Kidney (tissue), 14 donors: ENCODE data around the gene MKRN3. TPM values are rescaled to one million over a fixed set of nuclear protein-coding genes. Genes with fewer than 3 reads are reported as not detected.

ENCODE experiments used
- DNase-seq, 5 donors: peaks; one replicate each; pipeline ENCODE4 v3.0.0-alpha.2; 2013 to 2020
- FAIRE-seq: peaks from 2 replicates; lab custom pipeline; 2012; peaks lifted over from hg19 to GRCh38; lab: Jason Lieb, UNC
- H3K27ac ChIP-seq, 2 donors: one replicate each; pipeline ENCODE4 v1.7.0; 2013; ENCODE audit warnings: low read depth in 2 of 2, low read length in 2 of 2, inconsistent platforms in 1 of 2
- H3K27me3 ChIP-seq: one replicate; pipeline ENCODE4 v1.7.1; 2013; ENCODE audit warnings: low read length, inconsistent platforms; ENCODE audit not compliant: control insufficient read depth, insufficient read depth
- H3K36me3 ChIP-seq, 3 donors: one replicate each; pipeline versions ENCODE4 v1.7.0 to v1.7.1; 2013; ENCODE audit warnings: low read length in 3 of 3, control low read depth in 1 of 3, inconsistent platforms in 1 of 3; ENCODE audit not compliant: insufficient read depth in 3 of 3, control insufficient read depth in 2 of 3
- H3K4me1 ChIP-seq, 3 donors: one replicate each; pipeline versions ENCODE4 v1.7.0 to v1.7.1; 2013; ENCODE audit warnings: low read length in 3 of 3, inconsistent platforms in 1 of 3, low read depth in 1 of 3; ENCODE audit not compliant: control insufficient read depth in 2 of 3, insufficient read depth in 2 of 3
- H3K4me3 ChIP-seq, 3 donors: one replicate each; pipeline versions ENCODE4 v1.7.0 to v1.8.1; 2013; ENCODE audit warnings: low read length in 3 of 3, control low read depth in 1 of 3, inconsistent platforms in 1 of 3
- H3K9ac ChIP-seq, 3 donors: one replicate each; pipeline versions ENCODE4 v1.7.0 to v1.7.1; 2013; ENCODE audit warnings: low read length in 3 of 3, control low read depth in 1 of 3, inconsistent platforms in 1 of 3
- H3K9me3 ChIP-seq, 3 donors: one replicate each; pipeline versions ENCODE4 v1.7.0 to v1.7.1; 2013; ENCODE audit warnings: low read length in 3 of 3, control low read depth in 1 of 3, inconsistent platforms in 1 of 3; ENCODE audit not compliant: control insufficient read depth in 2 of 3, insufficient read depth in 1 of 3
- intact Hi-C: fragments of 100-400 bp; cut with DNase I; formaldehyde crosslinking; loops from one replicate; pipeline ENCODE4 v1.11.1; 2022
- polyA plus RNA-seq: library from polyadenylated mRNA; stranded (reverse); fragments of 350-450 nt; fragmentation: Illumina TruSeq; extraction: RNeasy Lipid Tissue Mini Kit (QIAGEN cat#74804); gene quantifications from one replicate; pipeline ENCODE4 v1.2.3, GENCODE V29; 2014; ENCODE audit warnings: low read depth, low replicate concordance; ENCODE audit not compliant: insufficient read depth
- total RNA-seq: library from RNA; stranded (reverse); fragmentation: NEBNext Ultra II Directional; extraction: Animal tissue kit (Norgen Biotek cat#: 25700); gene quantifications from one replicate; pipeline ENCODE4 v1.2.1, GENCODE V29; 2021
- TF ChIP-seq, protein P1 (sequence below): IDR thresholded peaks from 3 replicates; pipeline ENCODE4 v1.5.1; 2012; ENCODE audit warnings: mild to moderate bottlenecking, moderate library complexity, borderline replicate concordance; ENCODE audit not compliant: insufficient read depth; ENCODE audit errors: extremely low read depth
- donor health status: control.
- donor health status: control.
- donor health status: control.
- donor health status: control.
- donor health status: control.
- donor health status: DM: yes; HTN: yes; CAD: no.
- donor health status: Normal renal cell carcinoma (clear cell type).

Gene MKRN3
- total and polyA plus RNA-seq, 2 donors from 2014 or later = not detected

DNA sequence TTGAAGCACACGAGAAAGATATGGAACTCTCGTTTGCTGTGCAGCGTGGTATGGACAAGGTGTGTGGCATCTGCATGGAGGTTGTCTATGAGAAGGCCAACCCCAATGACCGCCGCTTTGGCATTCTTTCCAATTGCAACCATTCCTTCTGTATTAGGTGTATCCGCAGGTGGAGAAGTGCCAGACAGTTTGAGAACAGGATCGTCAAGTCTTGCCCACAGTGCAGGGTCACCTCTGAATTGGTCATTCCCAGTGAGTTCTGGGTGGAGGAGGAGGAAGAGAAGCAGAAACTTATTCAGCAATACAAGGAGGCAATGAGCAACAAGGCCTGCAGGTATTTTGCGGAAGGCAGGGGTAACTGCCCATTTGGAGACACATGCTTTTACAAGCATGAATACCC, 1.2 kb downstream of the MKRN3 start:
- no peak for FAIRE-seq
- Histone ChIP-seq H3K27ac (no peak overlapping the region), H3K9me3 (no peaks in the 10 kb centered on the region), H3K36me3 (no peaks in the 10 kb centered on the region), H3K27me3 (no peaks in the 10 kb centered on the region), H3K4me3 (no peak overlapping the region), H3K4me1 (no peaks in the 10 kb centered on the region), H3K9ac (no peak overlapping the region)
- TF ChIP-seq, protein P1, sequence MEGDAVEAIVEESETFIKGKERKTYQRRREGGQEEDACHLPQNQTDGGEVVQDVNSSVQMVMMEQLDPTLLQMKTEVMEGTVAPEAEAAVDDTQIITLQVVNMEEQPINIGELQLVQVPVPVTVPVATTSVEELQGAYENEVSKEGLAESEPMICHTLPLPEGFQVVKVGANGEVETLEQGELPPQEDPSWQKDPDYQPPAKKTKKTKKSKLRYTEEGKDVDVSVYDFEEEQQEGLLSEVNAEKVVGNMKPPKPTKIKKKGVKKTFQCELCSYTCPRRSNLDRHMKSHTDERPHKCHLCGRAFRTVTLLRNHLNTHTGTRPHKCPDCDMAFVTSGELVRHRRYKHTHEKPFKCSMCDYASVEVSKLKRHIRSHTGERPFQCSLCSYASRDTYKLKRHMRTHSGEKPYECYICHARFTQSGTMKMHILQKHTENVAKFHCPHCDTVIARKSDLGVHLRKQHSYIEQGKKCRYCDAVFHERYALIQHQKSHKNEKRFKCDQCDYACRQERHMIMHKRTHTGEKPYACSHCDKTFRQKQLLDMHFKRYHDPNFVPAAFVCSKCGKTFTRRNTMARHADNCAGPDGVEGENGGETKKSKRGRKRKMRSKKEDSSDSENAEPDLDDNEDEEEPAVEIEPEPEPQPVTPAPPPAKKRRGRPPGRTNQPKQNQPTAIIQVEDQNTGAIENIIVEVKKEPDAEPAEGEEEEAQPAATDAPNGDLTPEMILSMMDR = no peak
- intact Hi-C loops = no loop called here
- DNase-seq = no peak

DNA sequence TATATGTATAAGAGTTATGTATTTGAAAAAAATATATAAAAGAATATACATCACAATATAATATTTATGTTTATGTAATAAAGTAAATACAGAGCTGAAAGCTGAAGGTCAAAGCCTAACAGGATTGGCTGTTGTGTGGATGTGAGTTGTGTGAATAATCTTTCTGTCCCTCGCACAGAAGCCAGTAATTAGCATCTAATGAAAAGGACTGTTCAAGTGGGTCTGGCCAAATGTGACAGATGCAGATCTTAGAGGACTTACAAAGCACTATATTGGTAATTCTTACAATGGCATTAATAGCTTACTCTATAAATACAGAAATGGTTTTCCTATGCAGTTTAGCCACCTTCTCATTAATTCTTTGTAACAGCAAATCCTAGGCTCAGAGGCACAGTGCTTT, 2.4 kb downstream of the MKRN3 start:
- FAIRE-seq (no peak), DNase-seq (no peak)
- no peaks in the 10 kb centered on the region for H3K36me3 ChIP-seq
- H3K9me3 ChIP-seq = no peaks in the 10 kb centered on the region
- no peak overlapping the region for H3K27ac ChIP-seq
- H3K9ac ChIP-seq = no peak overlapping the region
- intact Hi-C loops = no loop called here
- TF ChIP-seq, protein P1 = no peak
- H3K27me3 ChIP-seq = no peaks in the 10 kb centered on the region
- no peaks in the 10 kb centered on the region for H3K4me1 ChIP-seq
- H3K4me3 ChIP-seq = no peak overlapping the region

DNA sequence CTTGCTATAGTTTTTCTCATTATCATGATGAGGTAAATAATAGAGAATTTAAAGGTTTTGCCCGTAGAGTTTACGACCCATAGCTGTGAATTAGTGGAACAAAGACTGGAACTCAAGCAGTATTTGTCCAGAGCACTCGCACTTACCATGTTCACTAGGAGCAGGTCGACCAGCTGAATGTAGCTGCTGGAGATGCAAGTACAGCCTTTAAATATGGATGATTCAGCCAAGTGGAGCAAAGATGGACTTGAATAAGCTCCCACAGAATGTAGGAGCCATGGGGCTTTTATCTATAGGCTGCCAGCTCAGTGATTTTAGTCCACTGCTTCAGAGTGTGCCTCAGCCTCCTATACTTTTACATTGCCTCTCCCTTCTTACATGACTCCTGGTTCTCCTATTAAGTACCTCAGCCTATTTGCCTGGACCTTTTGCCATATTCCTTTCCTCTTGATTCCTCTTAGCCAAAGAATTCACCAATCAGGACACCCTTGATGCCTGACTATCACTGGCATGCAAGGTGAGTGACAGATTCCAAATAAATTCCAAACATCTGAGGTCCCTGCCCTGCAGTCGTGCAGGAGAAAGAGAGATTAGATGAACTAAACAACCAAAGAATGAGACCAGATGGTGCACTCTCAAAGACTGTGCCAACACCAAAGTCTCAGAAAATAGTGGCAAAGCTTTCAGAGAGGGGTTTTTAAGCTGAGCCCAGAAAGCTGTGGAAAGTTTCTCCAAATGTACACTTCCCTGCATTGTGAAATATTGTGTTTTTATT, 3.9 kb downstream of the MKRN3 start:
- Histone ChIP-seq H3K36me3 (no peaks in the 10 kb centered on the region), H3K9ac (no peak overlapping the region), H3K27ac (no peak overlapping the region), H3K9me3 (no peaks in the 10 kb centered on the region), H3K27me3 (no peaks in the 10 kb centered on the region), H3K4me1 (no peaks in the 10 kb centered on the region), H3K4me3 (no peak overlapping the region)
- TF ChIP-seq, protein P1 = no peak
- no peak for DNase-seq
- intact Hi-C loops = no loop called here
- FAIRE-seq = no peak
